GM10248 (cell line): ENCODE measurements around the gene OSBPL10.

Experiments used
- CTCF ChIA-PET: fragments of 300-600 bp; sonication (Branson Sonifier 250); formaldehyde crosslinking; extraction: SDS; loops from one replicate; lab custom pipeline; 2021; ENCODE audit warnings: antibody characterized with exemption; lab: Yijun Ruan, JAX
- POLR2A ChIA-PET: fragments of 350-650 bp; sonication (Branson Sonifier 250); formaldehyde crosslinking; extraction: SDS; loops from one replicate; lab custom pipeline; 2020; ENCODE audit warnings: antibody characterized with exemption; lab: Yijun Ruan, JAX
- DNase-seq: peaks from one replicate; pipeline ENCODE4 v3.0.0; 2012; ENCODE audit errors: extremely low spot score
- CTCF ChIP-seq: IDR thresholded peaks from 2 replicates; pipeline ENCODE4 v1.5.1; 2012; ENCODE audit warnings: mild to moderate bottlenecking, low read depth; ENCODE audit errors: extremely low read depth, missing control alignments, control extremely low read depth

OSBPL10 gene

GRCh38 chr3:31934866-31935265, 46.2 kb downstream of the OSBPL10 start:
- CTCF ChIA-PET = no interaction called here
- no peak for TF ChIP-seq CTCF

GRCh38 chr3:31934018-31934417, 47.0 kb downstream of the OSBPL10 start:
- TF ChIP-seq CTCF = no peak
- POLR2A ChIA-PET = no interaction called here
- no peak for DNase-seq
- CTCF ChIA-PET = no interaction called here

More at GRCh38 chr3:31934866-31935265, 46.2 kb downstream of the OSBPL10 start:
- no peak for DNase-seq
- POLR2A ChIA-PET = no interaction called here

- POLR2A ChIA-PET = no interaction called here
- CTCF ChIA-PET = no interaction called here
Measured at GRCh38 chr3:31932990-31933389, 48.1 kb downstream of the OSBPL10 start.

GRCh38 chr3:31929826-31930502, 51.1 kb downstream of the OSBPL10 start:
- ChIA-PET POLR2A (no interaction called here), CTCF (no interaction called here)

More at GRCh38 chr3:31932990-31933389, 48.1 kb downstream of the OSBPL10 start:
- no peak for TF ChIP-seq CTCF
- DNase-seq = no peak

GRCh38 chr3:31927811-31928210, 53.3 kb downstream of the OSBPL10 start:
- CTCF ChIA-PET = interaction anchor here (1.3 kb wide), 1 partner anchor 19 kb away, joined by 4 read pairs; no protein-coding TSS in a partner anchor
- TF ChIP-seq CTCF = no peak
- POLR2A ChIA-PET = no interaction called here
- no peak for DNase-seq

More at GRCh38 chr3:31929826-31930502, 51.1 kb downstream of the OSBPL10 start:
- TF ChIP-seq CTCF = no peak
- DNase-seq = no peak

- no peak for DNase-seq
- CTCF ChIA-PET = interaction anchor here (1.3 kb wide), 1 partner anchor 18 kb away, joined by 4 read pairs; no protein-coding TSS in a partner anchor
- no peak for TF ChIP-seq CTCF
- POLR2A ChIA-PET = no interaction called here
Measured at GRCh38 chr3:31926543-31926942, 54.5 kb downstream of the OSBPL10 start.

- POLR2A ChIA-PET = no interaction called here
- no peak for TF ChIP-seq CTCF
- no peak for DNase-seq
- CTCF ChIA-PET = no interaction called here
Measured at GRCh38 chr3:31925271-31925630, 55.8 kb downstream of the OSBPL10 start.
